Prostate gland (tissue), 2 donors: ENCODE measurements around the gene SMTN. TPM values are rescaled to one million over a fixed set of nuclear protein-coding genes. Genes with fewer than 3 reads are reported as not detected.

Source experiments
- DNase-seq: peaks from one replicate; pipeline ENCODE4 v3.0.0-alpha.2; 2019; ENCODE audit warnings: low spot score
- H3K27ac ChIP-seq, 2 donors: fragments of 200-600 bp; sonication (generic); 2 replicates each; pipeline ENCODE4 v1.5.1; 2017 to 2019
- H3K27me3 ChIP-seq: fragments of 200-600 bp; sonication (generic); replicated peaks from 2 replicates; pipeline ENCODE4 v1.5.1; 2019; ENCODE audit not compliant: insufficient read depth
- H3K36me3 ChIP-seq, 2 donors: fragments of 200-600 bp; sonication (generic); 1 replicate in 1 of 2; 2 replicates in 1 of 2; pipeline versions ENCODE4 v1.5.1 to v1.8.1; 2017 to 2019
- H3K4me1 ChIP-seq: fragments of 200-600 bp; sonication (generic); replicated peaks from 2 replicates; pipeline ENCODE4 v1.5.1; 2019
- H3K4me3 ChIP-seq, 2 donors: fragments of 200-600 bp; sonication (generic); 2 replicates each; pipeline ENCODE4 v1.5.1; 2017 to 2019
- H3K9me3 ChIP-seq: fragments of 200-600 bp; sonication (generic); 2 replicates; pipeline ENCODE4 v1.5.1; 2017
- POLR2A ChIP-seq: fragments of 450-650 bp; IDR thresholded peaks from one replicate; pipeline ENCODE4 v1.6.1; 2016; ENCODE audit warnings: antibody characterized with exemption, mild to moderate bottlenecking
- POLR2AphosphoS5 ChIP-seq: sonication (generic); formaldehyde crosslinking; IDR thresholded peaks from one replicate; pipeline ENCODE4 v1.6.1; 2017; ENCODE audit warnings: antibody characterized with exemption
- WGBS: methylation state at CpG from one replicate; pipeline ENCODE4 v1.1.5; 2018; 5-methylcytosine and 5-hydroxymethylcytosine counted together
- intact Hi-C: fragments of 100-400 bp; cut with DNase I; formaldehyde crosslinking; loops from one replicate; pipeline ENCODE4 v1.14.2; 2022
- total RNA-seq, 2 donors: library from RNA; depleted of rRNA; stranded (reverse); fragments of >200 nt; gene quantifications; one replicate each; pipeline ENCODE4 v1.1.0, GENCODE V29; 2016
- TF ChIP-seq, protein P1 (sequence below), 4 experiments: fragments of 200-600 bp in 2 of 4; fragments of 450-650 bp in 2 of 4; sonication (generic) in 2 of 4; IDR thresholded peaks; 1 replicate in 3 of 4; 2 replicates in 1 of 4; pipeline ENCODE4 v1.5.1; 2016 to 2019; ENCODE audit warnings: antibody characterized with exemption in 4 of 4, mild to moderate bottlenecking in 2 of 4, moderate library complexity in 2 of 4

Gene SMTN
- total RNA-seq, 2 donors from 2014 or later, result 200 to 209 TPM

GRCh38 chr22:31136711-31137110 lies 55.6 kb downstream of the SMTN start:
- 94% methylated on average over 16 of the region's 16 CpGs for WGBS
- intact Hi-C loops, result no loop called here
- no peaks in the 10 kb centered on the region for H3K4me1 ChIP-seq

GRCh38 chr22:31137721-31138120 lies 56.6 kb downstream of the SMTN start:
- no peak overlapping the region for H3K4me3 ChIP-seq
- TF ChIP-seq POLR2A (no peak), POLR2AphosphoS5 (no peak)
- TF ChIP-seq, protein P1, sequence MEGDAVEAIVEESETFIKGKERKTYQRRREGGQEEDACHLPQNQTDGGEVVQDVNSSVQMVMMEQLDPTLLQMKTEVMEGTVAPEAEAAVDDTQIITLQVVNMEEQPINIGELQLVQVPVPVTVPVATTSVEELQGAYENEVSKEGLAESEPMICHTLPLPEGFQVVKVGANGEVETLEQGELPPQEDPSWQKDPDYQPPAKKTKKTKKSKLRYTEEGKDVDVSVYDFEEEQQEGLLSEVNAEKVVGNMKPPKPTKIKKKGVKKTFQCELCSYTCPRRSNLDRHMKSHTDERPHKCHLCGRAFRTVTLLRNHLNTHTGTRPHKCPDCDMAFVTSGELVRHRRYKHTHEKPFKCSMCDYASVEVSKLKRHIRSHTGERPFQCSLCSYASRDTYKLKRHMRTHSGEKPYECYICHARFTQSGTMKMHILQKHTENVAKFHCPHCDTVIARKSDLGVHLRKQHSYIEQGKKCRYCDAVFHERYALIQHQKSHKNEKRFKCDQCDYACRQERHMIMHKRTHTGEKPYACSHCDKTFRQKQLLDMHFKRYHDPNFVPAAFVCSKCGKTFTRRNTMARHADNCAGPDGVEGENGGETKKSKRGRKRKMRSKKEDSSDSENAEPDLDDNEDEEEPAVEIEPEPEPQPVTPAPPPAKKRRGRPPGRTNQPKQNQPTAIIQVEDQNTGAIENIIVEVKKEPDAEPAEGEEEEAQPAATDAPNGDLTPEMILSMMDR (IDR thresholded peaks at IDR 0.05), result no peak
- 73% methylated on average over 9 of the region's 10 CpGs for WGBS
- DNase-seq, result no peak
- no peaks in the 10 kb centered on the region for H3K9me3 ChIP-seq
- no peak overlapping the region for H3K27ac ChIP-seq
- no peaks in the 10 kb centered on the region for H3K36me3 ChIP-seq
- intact Hi-C loops, result no loop called here
- H3K27me3 ChIP-seq, result no peaks in the 10 kb centered on the region
- H3K4me1 ChIP-seq, result no peaks in the 10 kb centered on the region

More at GRCh38 chr22:31136711-31137110, 55.6 kb downstream of the SMTN start:
- Histone ChIP-seq H3K27me3 (no peaks in the 10 kb centered on the region), H3K9me3 (no peaks in the 10 kb centered on the region), H3K27ac (no peak overlapping the region), H3K4me3 (no peak overlapping the region), H3K36me3 (no peaks in the 10 kb centered on the region)
- no peak for DNase-seq
- TF ChIP-seq, protein P1 (IDR thresholded peaks at IDR 0.05), result no peak
- no peak for TF ChIP-seq POLR2A
- no peak for TF ChIP-seq POLR2AphosphoS5

GRCh38 chr22:31138126-31138525 lies 57.0 kb downstream of the SMTN start:
- WGBS, result 64% methylated on average over 10 of the region's 10 CpGs
- TF ChIP-seq POLR2A, result no peak
- H3K9me3 ChIP-seq, result no peaks in the 10 kb centered on the region
- H3K4me1 ChIP-seq, result no peaks in the 10 kb centered on the region
- intact Hi-C loops, result no loop called here
- no peak overlapping the region for H3K27ac ChIP-seq
- no peak overlapping the region for H3K4me3 ChIP-seq
- no peaks in the 10 kb centered on the region for H3K36me3 ChIP-seq
- no peak for DNase-seq
- H3K27me3 ChIP-seq, result no peaks in the 10 kb centered on the region

DNA sequence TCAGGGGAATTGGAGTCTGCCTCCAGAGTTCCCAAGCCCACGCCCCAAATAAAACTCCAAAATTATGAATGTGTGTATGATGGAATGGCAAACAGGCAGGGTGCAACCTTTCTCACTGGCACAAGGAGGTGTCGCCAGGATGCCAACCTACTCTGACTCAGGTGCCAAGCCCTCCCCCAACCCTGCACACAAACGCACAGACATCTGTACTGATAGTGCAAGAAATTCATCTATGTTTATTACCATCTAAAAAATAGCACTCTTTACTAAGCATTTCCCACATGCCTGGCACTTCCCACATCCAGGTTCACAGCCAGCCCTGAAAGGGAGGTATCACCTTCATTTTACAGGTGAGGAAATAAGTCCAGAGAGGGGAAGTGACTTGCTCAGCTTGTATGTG lies 57.9 kb downstream of the SMTN start:
- TF ChIP-seq POLR2AphosphoS5, result no peak
- intact Hi-C loops, result no loop called here
- Histone ChIP-seq H3K4me3 (no peak overlapping the region), H3K4me1 (no peaks in the 10 kb centered on the region), H3K27me3 (no peaks in the 10 kb centered on the region), H3K27ac (no peak overlapping the region), H3K9me3 (no peaks in the 10 kb centered on the region), H3K36me3 (no peaks in the 10 kb centered on the region)
- DNase-seq, result no peak
- 75% methylated on average over 3 of the region's 3 CpGs for WGBS

- Histone ChIP-seq H3K9me3 (no peaks in the 10 kb centered on the region), H3K27me3 (no peaks in the 10 kb centered on the region), H3K4me3 (no peak within 1 kb of the TSS), H3K36me3 (no peaks in the 10 kb centered on the region), H3K4me1 (no peaks in the 10 kb centered on the region), H3K27ac (no peak within 1 kb of the TSS)
- 41% methylated on average over 22 of the region's 24 CpGs for WGBS
- intact Hi-C loops, result loop anchor here (10.0 kb wide), 1 partner anchor 375 kb away; no protein-coding TSS in a partner anchor
- DNase-seq, result peak; percentile 68
- peak; percentile 13 for TF ChIP-seq POLR2AphosphoS5
- TF ChIP-seq, protein P1 (IDR thresholded peaks at IDR 0.05), result peak in 1 of 4 experiments; percentile 30
- peak; percentile 28 for TF ChIP-seq POLR2A
Observed at GRCh38 chr22:31139866-31140716, 59.0 kb downstream of the SMTN start, which contains the start of gene PLA2G3. Gene PLA2G3 (minus strand): TSS chr22:31140508. CDS start chr22:31140354, 154 bp downstream.
